T-helper 1 cell treated with Interleukin-12 subunit alpha and Interleukin-12 subunit beta and Interleukin-4 antibody, amounts not matched to agents 30 μg/mL and 1 μg/mL, for 36 hours (primary cell): Measurements from ENCODE around the gene NUMA1.

ENCODE experiments used
- H3K27ac Mint-ChIP-seq: one replicate; pipeline ENCODE4 v1.8.0; 2021; ENCODE audit warnings: mild to moderate bottlenecking, mixed read lengths
- H3K27me3 Mint-ChIP-seq: one replicate; pipeline ENCODE4 v1.8.0; 2021; ENCODE audit warnings: low read depth, mixed read lengths
- H3K36me3 Mint-ChIP-seq: one replicate; pipeline ENCODE4 v1.8.0; 2021; ENCODE audit warnings: low read depth, mixed read lengths
- H3K4me1 Mint-ChIP-seq: one replicate; pipeline ENCODE4 v1.8.0; 2021; ENCODE audit warnings: low read depth, mixed read lengths
- H3K4me3 Mint-ChIP-seq: one replicate; pipeline ENCODE4 v1.8.0; 2021; ENCODE audit warnings: mild to moderate bottlenecking, moderate library complexity, mixed read lengths
- H3K9me3 Mint-ChIP-seq: one replicate; pipeline ENCODE4 v1.8.0; 2021; ENCODE audit warnings: mixed read lengths

NUMA1 gene

DNA sequence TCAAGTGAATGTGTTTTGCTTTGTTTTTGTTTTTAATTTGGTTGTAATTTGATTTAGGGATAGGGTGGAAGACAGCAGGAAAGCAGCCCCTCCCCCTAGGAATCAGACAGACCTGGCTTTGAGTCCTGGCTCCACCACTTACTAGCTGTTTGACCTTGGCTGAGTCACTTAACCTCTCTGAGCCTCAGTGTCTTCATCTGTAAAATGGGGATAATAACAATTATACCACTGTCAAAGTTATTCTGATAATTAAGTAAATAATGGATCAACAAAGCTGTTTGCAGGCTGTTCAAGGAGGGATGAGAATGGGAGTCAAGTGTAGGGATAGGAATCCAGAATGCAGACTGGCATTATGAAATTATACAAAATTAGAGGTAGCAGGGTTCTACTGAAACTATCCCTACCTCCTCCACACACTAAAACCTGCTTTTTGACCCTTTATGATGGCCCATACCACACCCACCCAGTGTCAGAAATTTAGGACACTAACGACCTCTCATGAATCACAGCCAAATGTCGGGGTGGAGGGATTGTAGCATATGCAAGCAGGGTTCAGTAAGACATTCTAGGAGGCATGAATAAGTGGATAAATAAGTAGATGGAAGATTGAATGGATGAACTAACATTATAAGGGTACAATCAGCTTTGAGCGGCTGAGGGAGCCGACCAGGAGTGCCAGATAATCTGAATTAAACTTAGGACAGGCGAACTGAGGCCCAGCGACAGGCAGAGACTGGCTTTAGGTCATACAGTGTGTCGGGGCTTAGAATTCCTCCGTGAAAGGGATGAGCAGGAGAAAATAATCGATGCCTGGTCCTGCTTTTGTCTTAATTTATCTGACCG, 31.2 kb upstream of the NUMA1 start:
- Mint-ChIP-seq H3K9me3 (peaks cover 5% of the 10 kb centered on the region), H3K4me3 (peak overlapping the region; percentile 92), H3K27me3 (no peaks in the 10 kb centered on the region), H3K4me1 (peaks cover 18% of the 10 kb centered on the region), H3K36me3 (peaks cover 8% of the 10 kb centered on the region), H3K27ac (peak overlapping the region; percentile 98)

- H3K36me3 Mint-ChIP-seq = peaks cover 14% of the 10 kb centered on the region
- no peaks in the 10 kb centered on the region for H3K9me3 Mint-ChIP-seq
- H3K27me3 Mint-ChIP-seq = no peaks in the 10 kb centered on the region
- H3K27ac Mint-ChIP-seq = peak within 1 kb of the TSS; percentile 35
- peaks cover 31% of the 10 kb centered on the region for H3K4me1 Mint-ChIP-seq
- H3K4me3 Mint-ChIP-seq = no peak within 1 kb of the TSS
Observed at GRCh38 chr11:72105888-72106287, 25.5 kb upstream of the NUMA1 start, which contains the start of gene TOMT. Gene TOMT, plus strand, starts transcription at chr11:72105924. Its CDS starts 28 bp downstream, at chr11:72105952.

GRCh38 chr11:72103754-72104167, 23.4 kb upstream of the NUMA1 start:
- no peaks in the 10 kb centered on the region for H3K27me3 Mint-ChIP-seq
- H3K4me1 Mint-ChIP-seq = peaks cover 35% of the 10 kb centered on the region
- H3K27ac Mint-ChIP-seq = peak overlapping the region; percentile 89
- peak overlapping the region; percentile 96 for H3K4me3 Mint-ChIP-seq
- no peaks in the 10 kb centered on the region for H3K9me3 Mint-ChIP-seq
- H3K36me3 Mint-ChIP-seq = peaks cover 12% of the 10 kb centered on the region

- H3K4me1 Mint-ChIP-seq = peaks cover 35% of the 10 kb centered on the region
- H3K4me3 Mint-ChIP-seq = peak within 1 kb of the TSS; percentile 96
- H3K9me3 Mint-ChIP-seq = no peaks in the 10 kb centered on the region
- peak within 1 kb of the TSS; percentile 89 for H3K27ac Mint-ChIP-seq
- peaks cover 18% of the 10 kb centered on the region for H3K36me3 Mint-ChIP-seq
- no peaks in the 10 kb centered on the region for H3K27me3 Mint-ChIP-seq
Observed at GRCh38 chr11:72102946-72103753, 22.8 kb upstream of the NUMA1 start, which contains the start of gene LAMTOR1. Gene LAMTOR1, minus strand, starts transcription at chr11:72103297. Its CDS starts 73 bp downstream, at chr11:72103224.

- Mint-ChIP-seq H3K9me3 (no peaks in the 10 kb centered on the region), H3K27ac (peak overlapping the region; percentile 89), H3K36me3 (peaks cover 23% of the 10 kb centered on the region), H3K27me3 (no peaks in the 10 kb centered on the region), H3K4me1 (peaks cover 37% of the 10 kb centered on the region), H3K4me3 (peak overlapping the region; percentile 96)
Observed at GRCh38 chr11:72102631-72102945, 22.2 kb upstream of the NUMA1 start.

- peak overlapping the region; percentile 89 for H3K27ac Mint-ChIP-seq
- H3K36me3 Mint-ChIP-seq = peaks cover 22% of the 10 kb centered on the region
- H3K4me1 Mint-ChIP-seq = peaks cover 37% of the 10 kb centered on the region
- H3K4me3 Mint-ChIP-seq = peak overlapping the region; percentile 96
- no peaks in the 10 kb centered on the region for H3K9me3 Mint-ChIP-seq
- H3K27me3 Mint-ChIP-seq = no peaks in the 10 kb centered on the region
Observed at GRCh38 chr11:72102162-72102561, 21.8 kb upstream of the NUMA1 start.

DNA sequence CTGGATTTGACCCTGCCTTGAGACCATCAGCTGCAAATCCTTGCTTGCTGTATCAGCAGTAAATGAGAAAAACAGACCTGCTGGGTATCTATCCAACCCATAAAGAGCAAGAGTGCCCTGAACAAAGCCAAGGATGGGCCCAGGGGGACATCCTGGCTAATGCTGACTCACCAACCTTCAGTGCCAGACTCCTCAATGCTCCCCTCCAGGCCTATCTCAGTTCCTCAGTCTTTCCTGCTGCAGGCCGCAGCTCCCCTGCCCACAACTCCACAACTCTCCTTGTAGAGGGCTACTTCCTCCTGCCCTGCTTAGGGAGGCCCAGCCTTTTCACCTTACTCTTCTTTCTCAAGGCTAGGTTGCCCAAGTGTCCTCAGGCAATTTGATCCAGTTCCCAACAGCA, 20.1 kb upstream of the NUMA1 start:
- no peaks in the 10 kb centered on the region for H3K9me3 Mint-ChIP-seq
- peaks cover 26% of the 10 kb centered on the region for H3K36me3 Mint-ChIP-seq
- no peaks in the 10 kb centered on the region for H3K27me3 Mint-ChIP-seq
- peak overlapping the region; percentile 45 for H3K27ac Mint-ChIP-seq
- H3K4me3 Mint-ChIP-seq = no peak overlapping the region
- H3K4me1 Mint-ChIP-seq = peaks cover 37% of the 10 kb centered on the region

- no peak overlapping the region for H3K4me3 Mint-ChIP-seq
- H3K27ac Mint-ChIP-seq = no peak overlapping the region
- H3K36me3 Mint-ChIP-seq = peaks cover 31% of the 10 kb centered on the region
Observed at GRCh38 chr11:72100009-72100408, 19.7 kb upstream of the NUMA1 start.

GRCh38 chr11:72098741-72099140, 18.4 kb upstream of the NUMA1 start:
- no peak overlapping the region for H3K27ac Mint-ChIP-seq
- peaks cover 39% of the 10 kb centered on the region for H3K36me3 Mint-ChIP-seq
- H3K4me3 Mint-ChIP-seq = no peak overlapping the region
- H3K4me1 Mint-ChIP-seq = peaks cover 35% of the 10 kb centered on the region
- no peaks in the 10 kb centered on the region for H3K27me3 Mint-ChIP-seq
- H3K9me3 Mint-ChIP-seq = no peaks in the 10 kb centered on the region

More at GRCh38 chr11:72100009-72100408, 19.7 kb upstream of the NUMA1 start:
- no peaks in the 10 kb centered on the region for H3K27me3 Mint-ChIP-seq
- no peaks in the 10 kb centered on the region for H3K9me3 Mint-ChIP-seq
- H3K4me1 Mint-ChIP-seq = peaks cover 40% of the 10 kb centered on the region

- Mint-ChIP-seq H3K27ac (no peak overlapping the region), H3K9me3 (no peaks in the 10 kb centered on the region), H3K27me3 (no peaks in the 10 kb centered on the region), H3K4me3 (no peak overlapping the region), H3K36me3 (peaks cover 16% of the 10 kb centered on the region), H3K4me1 (peaks cover 15% of the 10 kb centered on the region)
Observed at GRCh38 chr11:72091292-72091691, 10.9 kb upstream of the NUMA1 start.

DNA sequence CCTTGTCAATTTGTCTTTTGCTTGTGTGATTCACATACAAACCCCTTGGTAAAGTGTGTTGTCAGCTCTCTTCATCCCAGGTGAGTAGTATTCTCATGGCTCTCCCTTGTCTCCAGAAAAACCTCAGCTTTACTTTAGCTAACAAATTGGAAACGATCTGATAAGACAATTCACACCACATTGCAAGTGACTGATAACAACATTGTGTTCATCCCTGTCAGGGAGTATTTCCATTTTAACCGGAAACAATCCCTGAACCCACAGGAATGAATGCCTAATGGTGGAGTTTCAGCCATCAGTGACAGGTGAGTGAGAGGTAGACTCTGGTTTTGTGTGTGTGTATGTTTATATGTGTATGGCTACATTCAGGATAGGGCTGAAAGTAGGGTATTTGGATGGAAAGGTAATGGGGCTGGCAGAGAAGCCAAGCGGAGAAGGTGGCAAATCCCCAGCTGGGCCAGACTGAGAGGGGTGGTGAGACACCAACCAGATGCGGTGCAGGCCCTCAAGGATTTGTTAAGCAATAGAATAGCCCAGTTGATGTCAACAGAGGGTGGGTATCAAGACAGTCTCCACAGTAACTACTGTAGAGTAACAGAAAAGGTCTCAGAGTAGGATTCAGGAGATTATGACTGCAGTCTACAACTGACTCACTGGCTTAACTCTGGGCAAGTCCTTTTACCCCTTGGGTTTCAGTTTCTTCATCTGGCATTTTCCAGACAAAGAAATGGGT, 7.9 kb upstream of the NUMA1 start:
- H3K27ac Mint-ChIP-seq = no peak overlapping the region
- H3K4me3 Mint-ChIP-seq = no peak overlapping the region
- no peaks in the 10 kb centered on the region for H3K9me3 Mint-ChIP-seq
- peaks cover 16% of the 10 kb centered on the region for H3K4me1 Mint-ChIP-seq
- no peaks in the 10 kb centered on the region for H3K27me3 Mint-ChIP-seq
- peaks cover 8% of the 10 kb centered on the region for H3K36me3 Mint-ChIP-seq

DNA sequence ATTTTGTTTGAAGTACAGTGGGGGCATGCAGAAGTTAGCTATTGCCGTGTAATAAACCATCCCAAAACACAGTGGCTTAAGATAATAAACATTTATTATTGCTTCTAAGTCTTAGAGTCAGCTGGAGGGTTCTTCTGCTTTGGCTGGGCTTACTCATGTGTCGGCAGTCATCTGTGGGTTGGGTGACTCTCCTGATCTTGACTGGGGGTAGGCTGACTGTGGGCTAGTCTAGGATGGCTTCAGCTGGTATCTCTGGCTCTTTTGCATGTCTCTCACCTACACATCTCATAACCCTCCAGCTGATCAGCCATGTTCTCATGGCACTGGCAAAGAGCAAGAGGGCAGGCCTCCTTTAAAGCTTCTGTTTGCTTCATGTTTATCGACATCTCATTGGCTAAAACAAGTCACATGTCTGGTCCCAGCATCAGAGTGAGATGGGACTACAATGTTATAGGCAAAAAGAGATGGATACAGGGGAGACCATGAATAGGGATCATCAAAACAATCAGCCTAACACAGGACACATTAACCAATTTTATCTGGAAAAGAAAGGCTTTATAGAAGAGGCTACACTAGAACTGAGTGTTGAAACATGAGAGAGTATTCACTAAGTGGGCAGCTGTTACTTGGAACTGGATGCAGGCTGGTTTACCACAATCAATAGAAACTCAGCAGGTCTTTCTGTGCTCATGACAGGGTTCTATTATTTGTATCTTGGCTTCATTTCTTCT, 5.4 kb upstream of the NUMA1 start:
- Mint-ChIP-seq H3K4me1 (peaks cover 22% of the 10 kb centered on the region), H3K9me3 (no peaks in the 10 kb centered on the region), H3K27ac (no peak overlapping the region), H3K27me3 (no peaks in the 10 kb centered on the region), H3K36me3 (peaks cover 9% of the 10 kb centered on the region), H3K4me3 (no peak overlapping the region)

- peaks cover 10% of the 10 kb centered on the region for H3K36me3 Mint-ChIP-seq
- H3K4me3 Mint-ChIP-seq = no peak overlapping the region
- no peaks in the 10 kb centered on the region for H3K9me3 Mint-ChIP-seq
- no peaks in the 10 kb centered on the region for H3K27me3 Mint-ChIP-seq
- H3K27ac Mint-ChIP-seq = no peak overlapping the region
- peaks cover 27% of the 10 kb centered on the region for H3K4me1 Mint-ChIP-seq
Observed at GRCh38 chr11:72084965-72085364, 4.6 kb upstream of the NUMA1 start.

DNA sequence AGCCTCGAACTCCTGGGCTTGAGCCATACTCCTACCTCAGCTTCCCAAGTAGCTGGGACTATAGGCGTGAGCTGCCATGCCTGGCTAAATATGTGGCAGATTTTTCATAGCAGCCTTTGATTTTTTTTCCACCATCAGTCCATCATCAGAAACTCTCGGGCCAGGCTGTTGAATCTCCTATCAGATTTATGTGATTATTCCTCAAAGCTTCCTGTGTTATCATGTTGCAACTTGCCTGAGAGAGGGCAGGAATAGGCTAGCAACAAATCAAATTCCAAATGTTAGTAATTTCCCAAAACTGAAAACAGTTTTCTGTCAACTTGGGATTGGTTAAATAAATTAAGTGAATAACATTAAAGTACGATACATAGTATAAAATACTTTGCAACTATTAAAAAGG, 3.7 kb upstream of the NUMA1 start:
- Mint-ChIP-seq H3K4me3 (no peak overlapping the region), H3K27ac (no peak overlapping the region), H3K9me3 (no peaks in the 10 kb centered on the region), H3K36me3 (peaks cover 10% of the 10 kb centered on the region), H3K4me1 (peaks cover 29% of the 10 kb centered on the region), H3K27me3 (no peaks in the 10 kb centered on the region)
